ENCODE measurements around the gene SPEN. TPM values are rescaled to one million over a fixed set of nuclear protein-coding genes. Genes with fewer than 3 reads are reported as not detected.

The SPEN gene
- total RNA-seq, 6 experiments from 2014 or later = 13.5 to 33.7 (median 23.2) TPM

DNA sequence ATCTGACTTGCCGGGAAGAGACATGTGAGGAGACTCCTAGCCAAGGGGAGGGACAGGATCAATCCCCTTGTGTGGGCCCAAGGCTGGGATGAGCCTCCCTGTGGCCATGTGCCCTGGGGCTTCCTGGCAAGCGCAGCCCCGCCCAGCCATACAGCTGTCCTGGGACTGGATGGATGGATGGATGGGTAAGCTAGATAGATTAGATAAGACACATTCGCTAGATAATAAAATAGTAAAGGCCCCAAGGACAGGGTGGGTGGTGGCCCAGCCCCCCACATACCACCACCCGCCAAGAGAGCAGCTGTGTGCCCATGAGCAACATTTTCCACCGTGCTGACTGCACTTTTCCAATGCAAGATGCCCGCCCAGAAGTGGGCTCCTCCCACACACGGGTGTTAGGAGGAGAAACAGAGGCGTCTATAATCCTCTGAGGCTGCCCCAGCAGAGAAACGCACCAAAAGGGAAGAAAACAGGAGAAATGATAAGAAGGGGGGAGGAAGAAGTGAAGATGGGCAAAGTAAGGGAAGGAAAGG, 103.3 kb downstream of the SPEN start:
- TF ChIP-seq POLR2A (IDR thresholded peaks at IDR 0.05) = no peak
- TF ChIP-seq, protein P1, sequence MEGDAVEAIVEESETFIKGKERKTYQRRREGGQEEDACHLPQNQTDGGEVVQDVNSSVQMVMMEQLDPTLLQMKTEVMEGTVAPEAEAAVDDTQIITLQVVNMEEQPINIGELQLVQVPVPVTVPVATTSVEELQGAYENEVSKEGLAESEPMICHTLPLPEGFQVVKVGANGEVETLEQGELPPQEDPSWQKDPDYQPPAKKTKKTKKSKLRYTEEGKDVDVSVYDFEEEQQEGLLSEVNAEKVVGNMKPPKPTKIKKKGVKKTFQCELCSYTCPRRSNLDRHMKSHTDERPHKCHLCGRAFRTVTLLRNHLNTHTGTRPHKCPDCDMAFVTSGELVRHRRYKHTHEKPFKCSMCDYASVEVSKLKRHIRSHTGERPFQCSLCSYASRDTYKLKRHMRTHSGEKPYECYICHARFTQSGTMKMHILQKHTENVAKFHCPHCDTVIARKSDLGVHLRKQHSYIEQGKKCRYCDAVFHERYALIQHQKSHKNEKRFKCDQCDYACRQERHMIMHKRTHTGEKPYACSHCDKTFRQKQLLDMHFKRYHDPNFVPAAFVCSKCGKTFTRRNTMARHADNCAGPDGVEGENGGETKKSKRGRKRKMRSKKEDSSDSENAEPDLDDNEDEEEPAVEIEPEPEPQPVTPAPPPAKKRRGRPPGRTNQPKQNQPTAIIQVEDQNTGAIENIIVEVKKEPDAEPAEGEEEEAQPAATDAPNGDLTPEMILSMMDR (IDR thresholded peaks at IDR 0.05) = no peak
- no peak overlapping the region for H3K4me3 ChIP-seq
- intact Hi-C loops (cut with DNase I) = no loop called here
- WGBS (ENCODE audit: insufficient coverage, low coverage, low lambda C conversion rate, missing lambda C conversion rate) = 50% methylated on average over 8 of the region's 10 CpGs
- H3K4me1 ChIP-seq = peaks cover 0 to 6% (median 3%) of the 10 kb centered on the region in 4 donors
- no peak for ATAC-seq
- H3K36me3 ChIP-seq = peaks cover 0 to 8% (median 2%) of the 10 kb centered on the region in 4 donors
- no peak for DNase-seq
- no peaks in the 10 kb centered on the region for H3K9me3 ChIP-seq
- H3K27me3 ChIP-seq = no peaks in the 10 kb centered on the region
- H3K27ac ChIP-seq = peak overlapping the region in 1 of 3 donors; percentile 68

DNA sequence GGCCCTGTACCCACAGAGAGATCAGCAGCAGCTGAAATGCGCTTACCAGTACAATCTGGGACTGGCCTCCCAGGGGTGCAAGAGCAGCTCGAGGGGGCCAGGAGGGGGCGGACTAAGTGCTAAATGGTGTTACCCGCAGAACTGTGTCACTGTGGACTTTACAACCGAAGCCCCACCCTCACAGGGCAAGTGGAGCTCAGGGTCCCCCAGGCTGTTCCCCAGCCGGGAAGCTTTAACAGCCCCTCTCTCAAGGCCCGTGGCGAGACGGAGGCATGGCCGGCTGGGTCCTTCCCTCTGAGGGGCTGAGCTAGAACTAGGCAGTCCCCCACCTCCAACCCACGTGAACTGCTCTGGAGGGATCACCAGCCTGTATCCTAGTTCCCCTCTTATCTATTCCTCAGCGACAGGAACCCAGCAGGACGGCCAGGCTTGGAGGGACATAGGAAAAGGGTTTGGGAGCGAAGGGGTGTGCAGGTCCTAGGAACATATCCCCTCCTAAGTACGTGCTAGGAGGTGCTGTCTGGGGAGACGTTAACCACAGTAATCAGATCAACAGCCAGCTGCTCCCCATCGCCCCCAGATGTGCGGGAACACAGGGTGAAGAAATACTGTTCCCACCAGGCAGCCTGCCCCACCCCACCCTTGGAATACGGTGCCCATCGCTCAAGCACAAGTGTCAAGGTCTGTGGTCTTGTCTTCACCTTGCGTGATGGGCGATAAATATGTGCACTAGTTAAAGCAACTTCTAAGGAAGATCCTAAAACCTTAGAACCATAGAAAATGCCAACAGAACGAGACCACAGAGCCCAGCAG, 104.0 kb downstream of the SPEN start:
- H3K27me3 ChIP-seq = no peaks in the 10 kb centered on the region
- H3K4me3 ChIP-seq = no peak overlapping the region
- intact Hi-C loops (cut with DNase I) = no loop called here
- peaks cover 0 to 6% (median 0%) of the 10 kb centered on the region in 4 donors for H3K36me3 ChIP-seq
- no peaks in the 10 kb centered on the region for H3K9me3 ChIP-seq
- ATAC-seq (no peak), DNase-seq (no peak)
- no peak overlapping the region for H3K27ac ChIP-seq
- TF ChIP-seq, protein P1 (IDR thresholded peaks at IDR 0.05) = no peak
- TF ChIP-seq POLR2A (IDR thresholded peaks at IDR 0.05) = no peak
- H3K4me1 ChIP-seq = peaks cover 0 to 6% (median 3%) of the 10 kb centered on the region in 4 donors
- 75% methylated on average over 11 of the region's 23 CpGs for WGBS (ENCODE audit: insufficient coverage, low coverage, low lambda C conversion rate, missing lambda C conversion rate)

DNA sequence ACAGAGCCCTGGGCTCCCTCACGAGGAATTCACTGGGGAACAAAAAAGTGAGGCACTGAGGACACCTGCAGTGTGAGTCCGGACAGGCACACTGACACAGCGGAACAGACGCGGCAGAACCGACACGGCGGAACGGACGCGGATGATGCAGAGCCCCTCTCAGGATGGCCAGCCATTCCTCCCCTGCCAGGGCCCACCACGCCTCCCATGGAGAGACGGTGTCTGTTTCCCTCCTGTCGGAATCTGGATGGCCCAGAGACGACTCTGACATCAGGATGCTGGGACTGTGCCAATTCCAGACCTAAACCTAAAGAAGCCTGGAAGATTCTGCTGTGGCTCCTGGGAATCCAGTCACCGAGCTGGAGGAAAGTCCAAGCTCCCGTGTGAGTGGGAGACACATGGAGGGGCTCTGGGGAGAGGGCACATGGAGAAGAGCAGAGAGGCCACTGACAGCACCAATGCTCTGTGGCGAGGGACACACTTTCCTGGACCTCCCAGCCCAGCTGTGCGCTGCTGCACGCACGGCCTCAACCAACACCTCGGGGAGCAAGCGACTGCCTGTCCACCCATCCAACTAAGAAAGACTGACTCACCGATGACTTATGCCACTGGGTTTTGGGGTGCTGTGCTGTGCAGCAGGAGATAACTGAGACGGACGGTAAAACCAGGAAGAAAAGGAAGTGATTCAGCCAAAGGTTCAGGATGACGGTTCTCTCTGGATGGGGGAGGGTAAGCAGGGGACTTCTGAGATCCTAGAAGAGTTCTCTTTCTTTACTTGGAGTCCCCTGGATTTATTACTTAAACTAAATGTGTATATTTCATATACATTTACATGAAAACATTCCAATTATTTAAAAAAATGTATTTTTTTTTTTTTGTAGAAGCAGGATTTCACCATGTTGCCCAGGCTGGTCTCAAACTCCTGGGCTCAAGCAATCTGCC, 105.1 kb downstream of the SPEN start:
- Histone ChIP-seq H3K9me3 (no peaks in the 10 kb centered on the region), H3K27ac (peak overlapping the region in 1 of 3 donors; percentile 43)

DNA sequence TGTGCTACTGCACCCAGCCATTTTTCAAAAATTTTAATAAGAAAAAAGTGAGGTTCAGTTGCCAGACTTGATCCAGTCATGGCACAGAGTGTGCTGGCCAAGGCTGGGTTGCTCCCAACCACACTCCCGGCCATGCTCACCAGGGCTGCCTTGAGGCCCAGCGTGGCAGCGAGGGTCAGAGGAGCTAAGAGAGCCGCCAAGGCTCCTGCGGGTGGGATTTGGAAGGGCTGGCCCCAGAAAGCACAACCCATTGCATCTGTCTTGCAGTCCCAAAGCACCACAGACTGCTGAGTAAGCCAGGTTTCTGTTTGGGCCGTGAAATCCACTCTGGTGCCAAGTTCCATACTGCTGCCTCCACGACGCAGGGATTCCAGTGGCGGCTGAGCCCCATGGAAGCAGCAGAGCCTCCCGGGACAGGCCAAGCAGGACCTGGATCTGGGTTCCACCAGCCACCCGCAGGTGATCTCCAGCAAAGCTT, 105.8 kb downstream of the SPEN start:
- ATAC-seq = no peak
- Histone ChIP-seq H3K27me3 (no peaks in the 10 kb centered on the region), H3K4me3 (no peak overlapping the region), H3K4me1 (peaks cover 0 to 6% (median 3%) of the 10 kb centered on the region in 4 donors), H3K36me3 (no peaks in the 10 kb centered on the region), H3K9me3 (no peaks in the 10 kb centered on the region), H3K27ac (peak overlapping the region in 1 of 3 donors; percentile 43)
- no CpG with 5 or more reads among the region's 11 CpGs for WGBS (ENCODE audit: insufficient coverage, low coverage, low lambda C conversion rate, missing lambda C conversion rate)
- intact Hi-C loops (cut with DNase I) = no loop called here
- no peak for TF ChIP-seq POLR2A (IDR thresholded peaks at IDR 0.05)
- no peak for DNase-seq

More for the DNA sequence above, 105.1 kb downstream of the SPEN start:
- H3K4me3 ChIP-seq = no peak overlapping the region
- ATAC-seq (peak; percentile 9 to 50 (median 41)), DNase-seq (peak in 1 of 3 donors; percentile 45)
- intact Hi-C loops (cut with DNase I) = no loop called here
- no peak for TF ChIP-seq POLR2A (IDR thresholded peaks at IDR 0.05)
- TF ChIP-seq, protein P1 (IDR thresholded peaks at IDR 0.05) = no peak
- H3K36me3 ChIP-seq = peaks cover 0 to 2% (median 0%) of the 10 kb centered on the region in 4 donors
- H3K4me1 ChIP-seq = peaks cover 0 to 6% (median 3%) of the 10 kb centered on the region in 4 donors
- no peaks in the 10 kb centered on the region for H3K27me3 ChIP-seq
- 63% methylated on average over 7 of the region's 27 CpGs for WGBS (ENCODE audit: insufficient coverage, low coverage, low lambda C conversion rate, missing lambda C conversion rate)
